ENCODE results near the gene FAM107A. TPM values are rescaled to one million over a fixed set of nuclear protein-coding genes. Genes with fewer than 3 reads are reported as not detected.

Gene FAM107A
- polyA plus RNA-seq, 1 donor from 2014 or later = 0.16 TPM

GRCh38 chr3:58620421-58620820, 43.2 kb upstream of the FAM107A start:
- Histone ChIP-seq H3K27ac (ENCODE audit: low read length) (no peak overlapping the region), H4K20me1 (ENCODE audit: insufficient read depth) (no peaks in the 10 kb centered on the region), H3K4me2 (ENCODE audit: low read length) (no peak overlapping the region), H3K9me3 (ENCODE audit: low read length) (no peaks in the 10 kb centered on the region), H3K4me3 (ENCODE audit: low read length) (no peak overlapping the region), H3K27me3 (ENCODE audit: insufficient read depth, low read depth, low read length) (no peaks in the 10 kb centered on the region), H3K79me2 (replicated peaks; ENCODE audit: insufficient read depth, low read length) (no peaks in the 10 kb centered on the region), H3K9ac (ENCODE audit: low read length) (no peak overlapping the region), H3K9me2 (ENCODE audit: insufficient read depth, low read length) (no peaks in the 10 kb centered on the region), H3K36me3 (ENCODE audit: insufficient read depth, low read length) (no peaks in the 10 kb centered on the region), H2AFZ (ENCODE audit: low read depth, low read length) (no peak overlapping the region), H3F3A (ENCODE audit: insufficient read depth, low read length, poor library complexity, severe bottlenecking) (no peaks in the 10 kb centered on the region)
- no peak for TF ChIP-seq CTCF (IDR thresholded peaks at IDR 0.05; ENCODE audit: poor library complexity, severe bottlenecking)
- no peak for TF ChIP-seq RAD21 (conservative IDR thresholded peaks at IDR 0.05)
- no peak for TF ChIP-seq EP300 (conservative IDR thresholded peaks at IDR 0.05; ENCODE audit: poor library complexity, severe bottlenecking)
- no peak for TF ChIP-seq TAF1 (IDR thresholded peaks at IDR 0.05; ENCODE audit: low read depth)
- no peak for TF ChIP-seq EZH2 (IDR thresholded peaks at IDR 0.05; ENCODE audit: borderline replicate concordance, insufficient read depth, low read length, poor library complexity, severe bottlenecking)
- no peak for TF ChIP-seq MXI1 (conservative IDR thresholded peaks at IDR 0.05; ENCODE audit: poor library complexity, severe bottlenecking)
- TF ChIP-seq REST (IDR thresholded peaks at IDR 0.05; ENCODE audit: borderline replicate concordance) = no peak
- TF ChIP-seq SMC3 (conservative IDR thresholded peaks at IDR 0.05; ENCODE audit: poor library complexity) = no peak
- TF ChIP-seq POLR2AphosphoS5 (IDR thresholded peaks at IDR 0.05) = no peak

GRCh38 chr3:58617338-58617761, 40.2 kb upstream of the FAM107A start:
- H3K79me2 ChIP-seq (replicated peaks; ENCODE audit: insufficient read depth, low read length) = no peaks in the 10 kb centered on the region
- no peak overlapping the region for H3K27ac ChIP-seq (ENCODE audit: low read length)
- TF ChIP-seq POLR2AphosphoS5 (IDR thresholded peaks at IDR 0.05) = no peak
- no peak for TF ChIP-seq TAF1 (IDR thresholded peaks at IDR 0.05; ENCODE audit: low read depth)
- no peak for TF ChIP-seq RAD21 (conservative IDR thresholded peaks at IDR 0.05)
- TF ChIP-seq EZH2 (IDR thresholded peaks at IDR 0.05; ENCODE audit: borderline replicate concordance, insufficient read depth, low read length, poor library complexity, severe bottlenecking) = no peak
- no peak for TF ChIP-seq CTCF (IDR thresholded peaks at IDR 0.05; ENCODE audit: poor library complexity, severe bottlenecking)
- TF ChIP-seq REST (IDR thresholded peaks at IDR 0.05; ENCODE audit: borderline replicate concordance) = no peak
- no peak for TF ChIP-seq EP300 (conservative IDR thresholded peaks at IDR 0.05; ENCODE audit: poor library complexity, severe bottlenecking)
- TF ChIP-seq SMC3 (conservative IDR thresholded peaks at IDR 0.05; ENCODE audit: poor library complexity) = no peak
- no peak for TF ChIP-seq MXI1 (conservative IDR thresholded peaks at IDR 0.05; ENCODE audit: poor library complexity, severe bottlenecking)
- H3K4me3 ChIP-seq (ENCODE audit: low read length) = no peak overlapping the region
- no peaks in the 10 kb centered on the region for H3K27me3 ChIP-seq (ENCODE audit: insufficient read depth, low read depth, low read length)
- H3F3A ChIP-seq (ENCODE audit: insufficient read depth, low read length, poor library complexity, severe bottlenecking) = no peaks in the 10 kb centered on the region
- no peak overlapping the region for H3K9ac ChIP-seq (ENCODE audit: low read length)
- H3K4me2 ChIP-seq (ENCODE audit: low read length) = no peak overlapping the region
- H2AFZ ChIP-seq (ENCODE audit: low read depth, low read length) = no peak overlapping the region
- no peaks in the 10 kb centered on the region for H3K9me3 ChIP-seq (ENCODE audit: low read length)
- no peaks in the 10 kb centered on the region for H3K36me3 ChIP-seq (ENCODE audit: insufficient read depth, low read length)
- no peaks in the 10 kb centered on the region for H4K20me1 ChIP-seq (ENCODE audit: insufficient read depth)
- no peaks in the 10 kb centered on the region for H3K9me2 ChIP-seq (ENCODE audit: insufficient read depth, low read length)

All from neural cell (in vitro differentiated cells).